HG03521 (cell line): ENCODE measurements around the gene FAM25C.
"Not testable (repeated sequence)": the region's sequence is repeated elsewhere in the genome, so short reads cannot be mapped to it uniquely, and the experiment has no call there.

Experiments
- ATAC-seq: cut with Tn5 transposase; IDR thresholded peaks from one replicate; pipeline ENCODE4 v1.9.1; 2021; ENCODE audit warnings: mild to moderate bottlenecking, moderate library complexity; ENCODE audit not compliant: unreplicated experiment

Gene FAM25C

DNA sequence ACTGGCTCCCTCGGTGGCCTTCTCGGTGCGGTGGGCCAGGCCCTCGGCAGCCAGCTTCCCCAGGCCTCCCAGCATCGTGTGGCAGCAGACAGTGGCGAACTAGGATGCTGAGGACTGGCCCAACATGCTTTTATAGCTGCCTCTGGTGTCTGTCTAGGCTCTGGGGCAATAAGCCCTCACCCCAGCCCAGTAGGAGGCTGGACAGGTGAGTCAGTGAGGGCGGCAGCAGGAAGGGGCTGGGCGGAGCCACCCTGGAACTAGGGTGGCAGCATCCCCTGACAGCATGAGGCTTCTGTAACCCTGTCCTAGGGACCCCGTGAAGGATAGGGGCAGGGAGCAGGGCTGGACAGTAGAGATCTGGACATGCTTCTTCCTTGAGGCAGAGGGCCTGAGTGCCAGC, at the start of gene FAM25C:
FAM25C (minus strand) TSS at position 101 of the 400 bp plus-strand sequence; CDS start at position 75, 26 bp downstream.
- ATAC-seq: not testable (repeated sequence)

DNA sequence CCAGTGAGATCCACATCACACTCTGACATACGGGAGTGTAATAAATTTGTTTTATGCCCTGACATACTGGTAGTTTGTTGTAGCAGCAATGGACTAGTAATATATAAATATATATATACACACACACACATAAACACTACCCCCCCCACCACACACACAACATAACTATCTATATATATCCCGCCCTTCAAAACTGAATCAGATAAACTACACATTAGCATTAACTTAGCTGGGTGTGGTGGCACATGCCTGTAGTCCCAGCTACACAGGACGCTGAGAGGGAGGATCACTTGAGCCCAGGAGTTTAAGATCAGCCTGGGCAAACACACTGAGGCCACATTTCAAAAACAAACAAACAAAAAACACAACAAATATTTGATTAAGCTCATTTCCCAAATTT, 45.0 kb upstream of the FAM25C start:
- not testable (repeated sequence) for ATAC-seq

DNA sequence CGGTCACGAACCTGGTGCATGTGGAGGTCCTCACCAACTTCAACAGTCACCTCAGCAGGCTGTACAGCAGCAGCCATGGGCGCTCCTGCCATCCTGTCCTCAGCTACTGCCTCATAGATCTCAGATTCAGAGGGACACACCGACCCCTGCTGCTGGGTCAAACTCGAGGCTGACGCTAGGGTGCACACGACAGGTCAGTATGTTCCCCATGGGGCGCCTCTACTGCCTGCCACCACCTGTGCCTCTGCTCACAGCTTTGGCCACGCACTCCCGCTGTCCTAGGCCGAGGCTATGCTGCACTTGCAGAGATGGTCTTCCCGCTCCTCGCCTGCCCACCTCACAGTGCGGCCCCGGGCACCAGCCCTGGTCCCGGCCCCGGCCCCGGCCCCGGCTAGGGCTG, 31.8 kb upstream of the FAM25C start:
- not testable (repeated sequence) for ATAC-seq

DNA sequence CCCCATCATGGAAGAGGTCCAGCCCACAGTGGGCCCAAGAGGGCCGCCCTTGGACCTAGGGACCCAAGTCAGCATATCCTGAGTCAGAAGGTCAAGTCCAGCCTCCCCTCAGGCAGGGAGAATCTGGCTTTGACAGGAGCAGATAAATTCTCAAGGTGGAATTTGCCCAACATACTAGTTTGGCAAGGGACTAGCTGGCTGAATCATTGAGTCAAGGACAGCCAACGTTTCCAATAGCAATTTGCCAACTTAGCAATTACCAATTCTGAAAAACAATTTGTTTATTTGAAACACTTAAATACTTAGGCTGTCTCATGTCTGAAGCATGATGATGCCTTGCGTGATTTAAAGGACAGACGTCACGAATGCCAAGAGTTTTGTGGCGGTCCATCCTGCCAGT, 2.7 kb upstream of the FAM25C start:
- ATAC-seq: not testable (repeated sequence)

DNA sequence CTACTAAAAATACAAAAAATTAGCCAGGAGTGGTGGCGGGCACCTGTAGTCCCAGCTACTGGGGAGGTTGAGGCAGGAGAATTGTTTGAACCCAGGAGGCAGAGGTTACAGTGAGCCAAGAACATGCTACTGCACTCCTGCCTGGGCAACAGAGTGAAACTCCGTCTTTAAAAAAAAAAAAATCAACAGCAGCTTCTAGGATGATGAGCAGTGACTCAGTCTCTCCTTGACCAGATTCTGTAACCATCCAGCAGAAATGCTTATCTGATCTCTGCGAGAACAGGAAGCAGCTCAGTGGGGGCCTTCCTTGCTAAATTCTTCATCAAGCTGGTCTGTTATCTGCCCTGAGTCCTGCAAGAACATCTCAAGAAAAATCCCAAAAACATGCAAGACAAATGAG, 5.5 kb downstream of the FAM25C start:
- ATAC-seq: not testable (repeated sequence)

DNA sequence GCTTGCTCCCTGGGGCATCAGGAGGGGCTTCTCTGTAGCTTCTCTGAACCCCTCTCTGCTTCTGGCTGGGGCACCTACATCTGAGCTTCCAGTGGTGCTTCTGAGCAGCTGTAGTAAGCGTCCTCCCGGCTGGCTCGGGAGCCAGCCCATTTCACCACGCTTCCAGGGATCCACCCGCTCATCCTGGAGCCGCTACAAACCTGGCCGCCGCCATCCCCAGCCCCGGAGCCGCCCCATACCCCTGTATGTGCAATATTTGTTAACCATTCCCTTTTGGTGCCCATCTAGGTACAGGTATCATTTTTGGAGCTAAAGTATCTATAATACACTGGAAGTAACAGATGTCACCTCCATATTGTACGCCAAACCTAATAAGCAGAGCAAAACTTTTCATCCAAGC, 7.0 kb downstream of the FAM25C start:
- ATAC-seq: not testable (repeated sequence)

DNA sequence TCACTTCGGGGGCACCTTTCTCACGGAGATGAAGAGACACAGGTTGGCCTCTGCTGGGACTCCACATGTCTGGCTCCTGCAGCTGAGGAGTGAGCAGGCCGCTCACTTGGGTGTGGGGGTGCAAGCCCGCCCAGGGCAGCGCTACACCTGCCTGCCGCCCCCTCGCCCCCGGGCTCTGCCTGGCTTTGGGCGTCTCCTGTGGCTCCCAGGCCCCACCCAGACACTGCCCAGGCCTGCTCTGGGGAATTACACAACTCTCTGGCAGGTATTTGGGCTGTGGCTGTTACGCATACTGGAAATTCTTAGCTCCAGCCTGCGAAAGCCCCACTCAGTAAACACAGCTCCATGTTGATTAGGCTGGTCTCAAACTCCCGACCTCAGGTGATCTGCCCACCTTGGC, 7.9 kb downstream of the FAM25C start:
- not testable (repeated sequence) for ATAC-seq

DNA sequence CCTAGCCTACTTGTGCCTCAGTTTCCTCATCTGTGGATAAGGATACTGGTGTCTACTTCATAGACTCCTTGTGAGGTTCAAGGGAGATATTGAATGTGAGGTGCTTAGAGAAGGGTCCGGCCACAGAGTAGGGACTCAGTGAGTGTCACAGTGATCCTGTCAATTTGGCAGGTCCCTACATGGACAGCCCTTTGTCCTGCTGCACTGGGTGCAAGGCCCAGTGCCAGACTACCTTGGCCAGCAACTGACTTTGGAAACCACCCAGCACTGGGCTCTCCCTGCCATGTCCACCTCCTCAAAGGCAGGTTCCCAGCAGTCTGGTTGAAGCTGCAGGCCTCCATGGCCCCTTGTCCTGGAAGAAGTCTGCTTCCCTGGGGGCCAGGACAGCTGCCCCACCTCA, 9.5 kb downstream of the FAM25C start:
- ATAC-seq: not testable (repeated sequence)

DNA sequence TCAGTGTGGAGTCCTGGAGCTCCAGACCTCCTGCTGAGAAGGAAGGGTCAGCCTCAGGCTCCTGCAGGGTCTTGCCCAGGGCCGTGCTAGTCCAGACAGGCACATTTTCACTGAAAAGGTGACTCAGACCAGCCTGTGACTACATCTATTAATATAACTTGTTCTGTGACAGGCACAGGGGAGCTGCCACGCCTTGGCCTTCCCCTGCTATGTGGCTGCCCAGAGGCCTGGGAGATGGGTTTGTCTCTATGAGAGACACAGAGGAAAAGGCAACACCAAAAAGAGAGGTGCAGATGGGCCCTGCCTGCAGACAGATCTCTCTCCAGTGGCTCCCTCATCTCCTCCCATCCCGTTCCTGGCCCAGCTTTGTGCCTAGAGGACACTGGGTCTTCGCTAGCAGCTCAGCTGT, 10.0 kb downstream of the FAM25C start:
- ATAC-seq: not testable (repeated sequence)

DNA sequence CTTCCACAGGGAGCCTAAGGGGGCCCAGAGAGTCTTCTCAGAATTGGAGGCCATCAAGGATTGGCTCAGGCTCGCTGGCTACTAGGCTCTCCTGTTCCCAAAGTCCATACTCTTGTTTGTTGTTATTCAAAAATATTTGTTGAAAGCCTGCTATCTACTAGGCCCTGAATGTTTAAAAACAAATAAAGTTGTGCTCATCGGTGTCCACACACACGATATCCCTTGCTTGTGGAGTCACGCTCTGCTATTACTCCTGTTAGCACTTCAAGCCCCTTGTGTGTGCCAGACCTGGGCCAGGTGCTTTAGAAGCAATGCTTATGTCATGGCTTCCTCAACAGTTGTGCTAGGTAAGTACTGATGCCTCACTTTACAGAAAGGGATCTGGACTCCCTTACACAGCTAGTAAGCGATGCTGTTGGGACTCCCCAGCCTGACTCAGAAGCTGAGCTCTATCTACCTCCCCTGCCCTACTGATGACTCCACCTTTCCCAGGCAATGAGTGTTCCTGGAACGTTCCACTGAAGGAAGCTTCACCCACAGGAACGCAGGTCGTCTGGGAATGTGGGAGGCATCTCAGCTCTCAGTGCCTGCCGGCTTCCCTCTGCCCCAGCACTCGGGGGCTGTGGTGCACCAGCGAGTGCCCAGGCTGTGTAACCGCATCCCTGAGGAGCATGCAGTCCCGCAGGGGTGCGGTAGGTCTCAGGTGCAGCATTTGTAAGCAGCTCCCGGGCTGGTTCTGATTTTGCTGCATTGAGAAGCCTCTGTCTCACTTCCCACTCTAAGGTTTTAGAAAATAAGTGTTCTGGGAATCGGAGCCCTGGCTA, 10.7 kb downstream of the FAM25C start:
- not testable (repeated sequence) for ATAC-seq

DNA sequence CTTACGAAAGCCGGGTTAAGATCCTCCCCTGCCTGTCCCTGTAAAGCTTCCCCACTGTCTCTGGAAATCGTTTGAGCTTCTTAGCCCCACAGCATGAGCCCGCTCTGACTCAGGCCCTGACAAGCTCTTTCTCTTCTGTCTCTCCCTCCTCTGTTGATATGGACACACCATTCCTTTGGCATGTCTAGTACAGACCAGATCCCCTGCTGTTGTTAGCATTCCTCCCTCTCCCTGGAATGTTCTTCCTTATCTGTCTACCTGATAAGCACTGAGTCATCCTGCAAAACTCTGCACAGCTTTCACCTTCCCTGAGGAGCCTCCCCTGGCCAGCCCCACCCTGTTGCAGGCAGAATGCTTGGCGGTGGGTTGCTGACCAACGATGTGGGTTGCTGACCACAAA, 11.6 kb downstream of the FAM25C start:
- ATAC-seq: not testable (repeated sequence)

DNA sequence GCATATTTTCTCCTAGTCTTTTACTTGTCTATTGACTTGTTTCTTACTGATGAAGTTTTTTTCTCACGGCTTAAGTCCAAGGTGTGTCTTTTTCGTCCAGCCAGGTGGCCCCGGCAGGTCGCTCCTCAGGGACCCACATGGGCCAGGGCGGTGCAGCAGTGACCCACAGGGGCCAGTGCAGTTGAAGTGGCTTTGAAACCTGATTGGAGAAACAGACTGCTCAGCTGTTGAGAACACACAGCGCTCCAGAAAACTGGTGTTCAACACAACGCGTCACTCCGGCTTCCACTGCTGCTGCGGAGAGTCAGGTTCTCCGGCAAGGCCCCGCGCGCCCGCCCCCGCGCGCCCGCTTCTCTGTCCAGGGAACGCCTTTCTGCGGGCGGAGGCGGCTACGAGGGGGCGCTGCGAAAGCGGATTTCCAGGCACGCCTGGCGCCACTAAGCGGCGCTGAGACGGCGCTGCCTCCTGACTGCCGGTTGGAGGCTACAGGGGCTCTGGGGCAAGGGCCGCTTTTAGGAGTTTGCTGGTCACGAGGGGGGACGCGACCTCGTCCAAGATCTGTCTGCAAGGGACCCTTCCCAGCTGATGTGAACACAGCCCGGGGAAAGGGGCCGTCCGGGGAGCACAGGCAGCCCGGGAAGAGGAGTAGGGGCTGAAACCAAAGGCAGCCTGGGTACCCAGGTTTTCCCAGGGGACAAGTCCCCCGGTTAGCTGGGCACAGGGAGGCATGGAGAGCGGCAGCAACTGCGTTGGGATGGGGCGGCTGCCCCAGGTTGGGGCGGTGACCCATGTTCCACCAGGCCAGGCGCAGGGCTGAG, 13.0 kb downstream of the FAM25C start:
- not testable (repeated sequence) for ATAC-seq

DNA sequence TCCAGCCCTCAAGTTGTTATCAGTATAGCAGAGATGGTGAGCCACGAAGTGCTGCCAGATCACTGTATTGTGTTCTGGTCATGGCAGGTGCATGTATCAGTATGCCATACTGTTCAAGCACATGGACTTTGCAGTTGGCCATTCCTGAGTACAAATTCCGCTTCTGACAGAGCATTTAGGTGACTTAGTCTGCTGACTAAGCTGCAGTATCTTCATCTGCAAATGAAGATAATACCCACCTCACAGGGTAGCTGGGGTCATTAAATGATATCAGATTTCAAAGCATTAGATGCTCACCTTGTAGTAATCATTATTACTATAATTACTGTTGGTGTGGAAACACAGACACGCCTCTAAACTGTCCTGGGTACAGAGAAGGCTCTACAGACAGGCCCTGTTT, 24.2 kb downstream of the FAM25C start:
- not testable (repeated sequence) for ATAC-seq

DNA sequence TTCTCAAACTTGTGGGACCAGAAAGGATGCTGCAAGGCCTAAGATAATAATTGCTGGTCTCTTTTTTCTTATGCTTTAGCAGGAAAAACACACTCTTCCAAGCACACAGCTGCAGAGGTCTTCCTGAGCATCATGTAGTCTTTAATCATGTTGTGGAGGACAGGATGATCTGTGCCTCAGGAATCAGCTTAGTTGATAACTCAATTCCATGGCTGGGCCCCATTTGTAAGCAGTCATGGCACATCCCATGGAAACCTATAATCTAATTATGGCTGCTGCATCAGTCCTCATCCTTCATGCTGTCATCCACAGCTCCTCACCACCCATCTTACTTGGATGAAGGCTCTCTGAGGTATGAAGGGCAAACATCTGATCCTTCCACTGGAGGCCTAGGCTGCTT, 26.5 kb downstream of the FAM25C start:
- ATAC-seq: not testable (repeated sequence)

DNA sequence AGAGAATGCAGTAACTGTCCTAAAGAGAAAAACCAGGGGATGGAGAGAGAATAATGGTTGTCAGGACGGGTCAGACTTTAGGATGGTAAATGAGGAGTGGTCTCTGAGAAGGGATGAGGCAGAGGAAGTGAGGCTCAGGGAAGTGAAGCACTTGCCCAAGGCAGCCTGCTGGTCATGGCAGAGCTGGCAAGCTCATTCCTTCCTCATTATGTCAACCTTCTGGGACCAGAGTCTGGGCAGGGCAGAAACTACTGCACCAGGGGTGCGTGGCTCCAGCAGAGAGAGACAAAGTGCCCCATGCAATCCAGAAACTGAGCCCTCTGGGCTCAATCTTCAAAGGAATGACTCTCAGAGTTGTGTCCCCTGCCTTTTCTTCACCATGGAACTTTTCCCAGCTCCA, 27.5 kb downstream of the FAM25C start:
- ATAC-seq: not testable (repeated sequence)

DNA sequence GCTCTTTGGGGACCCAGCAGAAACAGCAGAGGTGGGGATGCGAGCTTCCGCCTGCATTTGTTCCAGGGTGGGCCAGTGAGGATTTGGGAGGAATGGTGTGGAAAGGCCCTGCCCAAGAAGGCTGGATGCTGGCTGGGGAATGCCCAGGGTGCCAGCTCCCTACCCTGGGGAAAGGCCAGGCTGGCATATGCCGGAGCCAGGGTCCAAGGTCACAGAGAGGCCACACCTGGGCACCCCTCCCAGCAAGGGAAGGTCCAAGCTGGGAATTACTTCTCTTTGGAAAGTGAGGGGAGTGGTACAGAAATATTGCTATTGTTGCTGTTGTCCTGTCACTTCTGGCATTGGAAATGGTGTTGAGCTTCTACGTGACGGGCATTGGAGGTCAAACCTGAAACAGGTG, 28.0 kb downstream of the FAM25C start:
- not testable (repeated sequence) for ATAC-seq

DNA sequence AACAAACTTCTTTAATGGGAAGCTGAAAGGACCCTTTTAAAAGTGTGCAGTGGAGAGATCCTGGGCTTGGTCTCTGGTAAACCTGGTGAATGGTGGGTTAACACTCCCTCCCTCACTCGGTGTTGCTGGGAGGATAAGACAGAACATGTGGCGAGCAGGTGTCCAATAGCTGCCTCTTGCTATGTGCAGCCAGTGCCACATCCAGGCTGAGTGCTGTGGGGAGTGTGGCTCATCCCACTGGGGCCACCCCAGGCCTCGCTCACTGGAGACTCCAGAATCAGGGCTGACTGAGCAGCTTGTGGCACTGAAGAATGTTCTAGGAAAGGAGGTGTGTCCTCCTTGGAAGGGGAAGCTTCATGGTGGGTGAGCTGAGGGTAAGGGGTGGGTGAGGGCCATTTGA, 29.5 kb downstream of the FAM25C start:
- not testable (repeated sequence) for ATAC-seq

DNA sequence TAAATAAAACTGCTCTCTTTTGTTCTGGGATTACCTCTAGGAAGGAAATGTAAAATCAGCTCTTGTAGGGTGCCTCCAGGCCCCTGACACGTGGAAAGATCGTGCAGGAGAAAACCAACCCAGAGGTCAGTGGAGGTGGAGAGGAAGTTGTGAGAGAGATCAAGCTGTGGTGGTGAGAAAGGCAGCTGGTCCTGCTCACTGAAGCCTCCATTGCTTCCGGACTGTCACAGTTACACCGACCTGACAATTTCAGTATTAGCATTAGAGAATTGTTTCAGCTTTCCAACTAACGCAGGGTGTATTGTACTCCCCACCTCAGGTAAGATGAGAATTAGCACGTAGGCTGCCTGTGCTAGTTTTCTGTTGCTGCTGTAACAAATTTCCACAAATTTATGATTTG, 30.6 kb downstream of the FAM25C start:
- peak; percentile 58 for ATAC-seq

DNA sequence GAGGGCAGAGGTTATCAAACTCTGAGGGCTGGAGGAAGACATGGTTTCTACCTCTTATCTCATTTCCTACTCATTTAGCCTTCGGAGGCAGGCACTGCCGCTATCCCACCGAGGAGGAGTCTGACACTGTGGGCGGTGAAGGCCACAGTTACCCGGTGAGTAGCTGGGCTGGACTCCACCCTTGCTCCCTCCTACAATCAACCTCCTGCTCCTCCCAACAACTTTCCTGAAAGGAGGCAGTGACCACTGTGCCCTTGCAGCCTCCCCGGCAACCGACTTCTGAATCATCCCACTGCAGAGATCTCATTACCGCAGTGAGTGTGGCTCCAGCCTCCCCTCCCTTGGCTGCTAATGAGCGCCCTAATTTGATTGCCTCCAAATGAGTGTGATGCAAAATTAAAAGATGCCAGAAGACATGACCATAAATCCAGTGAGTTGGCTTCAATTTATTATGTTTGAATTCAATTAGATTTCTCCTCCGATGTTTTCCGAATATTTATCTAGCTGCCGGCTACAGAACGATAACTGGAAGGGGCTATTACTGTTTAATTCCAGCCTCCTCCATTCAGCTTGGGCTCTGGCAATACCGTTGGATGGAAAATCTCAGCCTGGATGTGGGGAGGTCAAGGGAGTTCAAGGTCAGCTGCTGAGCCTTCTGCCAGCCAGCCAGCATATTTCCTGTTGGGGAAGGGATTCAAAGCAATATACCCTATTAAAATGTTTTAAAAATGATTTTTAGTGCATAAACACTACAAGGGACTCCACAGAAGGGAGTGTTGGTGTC, 35.1 kb downstream of the FAM25C start:
- not testable (repeated sequence) for ATAC-seq

DNA sequence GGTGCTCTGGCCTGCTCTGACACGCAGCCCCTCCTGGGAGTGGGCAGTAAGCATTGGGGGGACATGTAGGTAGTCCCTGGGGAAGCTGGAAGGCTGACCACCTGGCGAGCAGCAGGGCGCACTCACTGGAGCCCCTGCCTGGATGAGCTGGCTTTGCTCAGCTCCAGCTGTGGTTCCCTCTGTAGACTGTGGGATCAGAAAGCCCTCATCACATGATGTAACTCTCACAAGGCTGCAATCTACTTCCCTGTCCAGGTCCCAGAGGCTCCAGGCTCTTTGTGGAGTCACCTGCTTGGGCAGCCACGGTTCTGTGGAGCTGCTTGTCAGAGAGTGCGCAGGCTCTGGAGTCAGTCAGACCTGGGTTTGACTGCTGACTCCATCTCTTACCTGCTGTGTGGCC, 36.8 kb downstream of the FAM25C start:
- ATAC-seq: not testable (repeated sequence)

DNA sequence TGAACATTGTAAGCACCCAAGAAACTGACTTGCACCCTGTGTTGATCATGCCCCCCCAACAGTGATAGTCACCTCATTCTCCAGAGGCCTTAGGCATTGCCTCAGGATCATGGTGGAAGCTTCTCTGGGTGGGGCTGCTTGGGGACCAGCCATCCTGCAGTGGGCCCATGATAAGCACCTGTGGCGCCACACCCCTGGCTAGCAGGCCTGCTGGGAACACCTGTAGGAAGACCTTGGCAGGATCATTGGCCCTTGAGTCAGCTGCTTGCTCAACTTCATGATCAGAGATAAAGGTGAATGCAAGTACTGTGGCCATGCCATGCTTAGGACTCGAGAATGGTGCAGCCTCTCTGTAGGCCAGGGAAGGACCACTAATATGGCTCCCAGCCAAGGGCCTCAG, 38.9 kb downstream of the FAM25C start:
- ATAC-seq: not testable (repeated sequence)
